CD4-positive, alpha-beta memory T cell (primary cell): ENCODE data around the gene GVQW3. TPM values are rescaled to one million over a fixed set of nuclear protein-coding genes. Genes with fewer than 3 reads are reported as not detected.
A peak's percentile ranks its signal among the peaks of the same experiment; 100 is the strongest.

Experiments
- CTCF ChIA-PET: fragments of 350-600 bp; sonication (Branson Sonifier 250); formaldehyde crosslinking; loops from one replicate; lab custom pipeline; 2021; ENCODE audit warnings: inconsistent platforms; ENCODE audit not compliant: partially characterized antibody; lab: Charles Lee
- POLR2A ChIA-PET: fragments of 350-600 bp; sonication (Branson Sonifier 250); formaldehyde crosslinking; loops from one replicate; lab custom pipeline; 2021; ENCODE audit not compliant: partially characterized antibody; lab: Charles Lee
- DNase-seq, 5 donors: peaks; one replicate each; pipeline versions ENCODE4 v3.0.0 to v3.0.0-alpha.2; 2020 to 2022; ENCODE audit warnings: mixed read lengths in 1 of 5
- H3K27ac ChIP-seq: one replicate; pipeline ENCODE4 v1.7.0; 2013; ENCODE audit warnings: low read depth, low read length
- H3K27me3 ChIP-seq: 2 replicates; pipeline ENCODE4 v1.7.0; 2013; ENCODE audit warnings: mild to moderate bottlenecking, low read length, moderate library complexity; ENCODE audit not compliant: insufficient read depth
- H3K36me3 ChIP-seq: 2 replicates; pipeline ENCODE4 v1.7.0; 2013; ENCODE audit warnings: mild to moderate bottlenecking, low read length, moderate library complexity; ENCODE audit not compliant: insufficient read depth
- H3K4me1 ChIP-seq: 2 replicates; pipeline ENCODE4 v1.7.0; 2013; ENCODE audit warnings: mild to moderate bottlenecking, low read length, moderate library complexity; ENCODE audit not compliant: insufficient read depth
- H3K4me3 ChIP-seq, 2 donors: one replicate each; pipeline ENCODE4 v1.7.0; 2013; ENCODE audit warnings: low read length in 2 of 2, mild to moderate bottlenecking in 1 of 2
- H3K9me3 ChIP-seq, 2 donors: one replicate each; pipeline ENCODE4 v1.7.0; 2013; ENCODE audit warnings: low read length in 2 of 2, control low read depth in 1 of 2; ENCODE audit not compliant: control insufficient read depth in 1 of 2
- H3K27ac Mint-ChIP-seq, 7 donors: one replicate each; pipeline ENCODE4 v1.8.0; 2020 to 2021; ENCODE audit warnings: mixed read lengths in 7 of 7, mild to moderate bottlenecking in 6 of 7, inconsistent platforms in 3 of 7, moderate library complexity in 3 of 7
- H3K27me3 Mint-ChIP-seq, 2 donors: one replicate each; pipeline ENCODE4 v1.8.0; 2020 to 2021; ENCODE audit warnings: mixed read lengths in 2 of 2
- H3K36me3 Mint-ChIP-seq, 2 donors: one replicate each; pipeline ENCODE4 v1.8.0; 2020 to 2021; ENCODE audit warnings: mixed read lengths in 2 of 2, inconsistent platforms in 1 of 2, mild to moderate bottlenecking in 1 of 2
- H3K4me1 Mint-ChIP-seq, 4 donors: one replicate each; pipeline ENCODE4 v1.8.0; 2020 to 2021; ENCODE audit warnings: mixed read lengths in 4 of 4, mild to moderate bottlenecking in 1 of 4
- H3K4me3 Mint-ChIP-seq, 8 donors: one replicate each; pipeline ENCODE4 v1.8.0; 2020 to 2021; ENCODE audit warnings: mixed read lengths in 8 of 8, mild to moderate bottlenecking in 7 of 8, moderate library complexity in 6 of 8, inconsistent platforms in 3 of 8
- H3K9me3 Mint-ChIP-seq, 8 donors: one replicate each; pipeline ENCODE4 v1.8.0; 2020 to 2021; ENCODE audit warnings: mixed read lengths in 8 of 8, mild to moderate bottlenecking in 5 of 8, inconsistent platforms in 3 of 8, moderate library complexity in 1 of 8
- intact Hi-C: fragments of 100-400 bp; cut with micrococcal nuclease; formaldehyde crosslinking; loops from one replicate; pipeline ENCODE4 v1.15.1; 2023
- polyA plus RNA-seq, 2 donors: library from polyadenylated mRNA; unstranded; fragments of 300-500 nt; fragmentation: Illumina TruSeq; gene quantifications; one replicate each; pipeline ENCODE4 v1.2.3, GENCODE V29; 2021
- total RNA-seq, 2 experiments: library from RNA; stranded (reverse); gene quantifications; one replicate each; pipeline ENCODE4 v1.2.3, GENCODE V29; 2021

Gene GVQW3
- total and polyA plus RNA-seq, 4 experiments from 2014 or later: 1.7 to 10.1 (median 5.7) TPM

DNA sequence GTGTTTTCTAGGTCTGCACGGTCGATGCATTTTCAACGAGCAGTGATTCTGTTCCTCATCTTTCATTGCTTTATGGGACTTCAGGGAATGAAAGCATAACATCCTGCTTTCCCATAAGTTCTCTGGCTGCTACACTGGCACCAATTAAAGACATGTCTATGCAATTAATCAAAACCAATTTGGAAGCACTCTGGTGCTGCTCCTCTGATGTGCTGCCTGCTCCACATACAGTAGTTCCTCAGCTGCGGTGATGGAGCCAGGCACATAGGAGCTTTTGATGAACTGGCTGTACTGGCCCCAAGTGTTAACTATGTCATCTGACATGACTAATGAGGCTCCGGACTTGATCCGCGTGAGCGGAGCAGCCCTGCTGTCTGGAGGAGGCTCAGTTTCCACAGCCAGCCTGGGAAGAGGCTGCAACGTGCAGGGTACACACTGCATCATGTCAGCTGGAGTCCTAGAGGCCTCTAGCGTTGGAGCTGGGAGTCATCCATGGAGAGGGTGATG is 29.8 kb downstream of the GVQW3 start:
- Mint-ChIP-seq H3K9me3 (no peaks in the 10 kb centered on the region), H3K27ac (no peak overlapping the region), H3K4me1 (no peaks in the 10 kb centered on the region), H3K36me3 (no peaks in the 10 kb centered on the region), H3K4me3 (no peak overlapping the region), H3K27me3 (peaks cover 4 to 5% of the 10 kb centered on the region in 2 donors)
- no peaks in the 10 kb centered on the region for H3K4me1 ChIP-seq
- POLR2A ChIA-PET: no interaction called here
- intact Hi-C loops: no loop called here
- CTCF ChIA-PET: no interaction called here
- no peaks in the 10 kb centered on the region for H3K9me3 ChIP-seq
- no peaks in the 10 kb centered on the region for H3K36me3 ChIP-seq
- no peak overlapping the region for H3K4me3 ChIP-seq
- no peak for DNase-seq
- no peak overlapping the region for H3K27ac ChIP-seq
- H3K27me3 ChIP-seq: no peaks in the 10 kb centered on the region

DNA sequence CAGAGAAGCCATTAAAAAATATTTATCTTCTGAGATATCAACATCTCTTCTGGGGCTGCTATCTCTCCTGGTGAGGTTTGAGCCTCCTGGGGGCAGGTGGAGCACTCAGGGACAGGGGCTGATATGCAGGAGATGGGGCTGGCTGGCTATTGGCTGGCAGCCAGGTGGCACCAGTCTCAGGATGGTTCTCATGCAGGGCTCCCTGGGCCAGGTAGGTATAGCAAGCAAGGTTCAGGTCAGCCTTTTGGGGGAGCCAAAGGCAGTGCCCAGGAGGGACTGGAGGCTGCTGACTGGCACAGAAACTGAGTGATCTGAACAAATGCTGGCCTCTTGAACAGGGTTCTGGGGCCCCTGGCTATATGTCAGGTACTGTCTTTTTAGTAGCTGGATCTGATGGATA is 34.0 kb downstream of the GVQW3 start:
- no peak for DNase-seq

DNA sequence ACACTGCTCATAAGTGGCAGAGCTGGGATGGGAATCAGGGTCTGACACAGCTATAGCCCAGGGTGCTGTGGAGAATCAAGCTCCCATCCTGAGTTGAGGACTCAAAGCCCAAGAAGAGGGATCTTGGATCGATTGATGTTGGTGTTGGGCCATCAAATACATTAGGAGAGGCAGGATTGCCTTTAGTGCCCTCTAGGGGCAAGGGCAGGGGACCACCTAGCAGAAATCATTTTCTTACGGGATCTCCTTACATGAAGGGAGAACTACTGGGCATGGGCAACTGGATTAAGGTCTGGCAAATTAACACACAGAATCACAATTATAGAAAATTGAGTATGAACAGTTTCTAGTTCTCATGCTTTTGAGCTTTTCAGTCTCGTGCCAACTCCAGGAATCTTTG is 38.8 kb downstream of the GVQW3 start:
- DNase-seq: peak in 1 of 5 donors; percentile 4
- Mint-ChIP-seq H3K4me1 (peaks cover 0 to 6% (median 4%) of the 10 kb centered on the region in 4 donors), H3K27ac (no peak overlapping the region), H3K4me3 (no peak overlapping the region), H3K27me3 (peaks cover 7% of the 10 kb centered on the region in 2 donors), H3K36me3 (no peaks in the 10 kb centered on the region), H3K9me3 (no peaks in the 10 kb centered on the region)
- Histone ChIP-seq H3K27ac (no peak overlapping the region), H3K27me3 (no peaks in the 10 kb centered on the region), H3K36me3 (no peaks in the 10 kb centered on the region), H3K4me3 (no peak overlapping the region), H3K9me3 (no peaks in the 10 kb centered on the region), H3K4me1 (no peaks in the 10 kb centered on the region)
- CTCF ChIA-PET: interaction anchor here (0.7 to 2.0 kb wide), 8 partner anchors 8 to 212 kb away, joined by 3 to 11 read pairs (median 3); no protein-coding TSS in a partner anchor
- intact Hi-C loops: no loop called here
- POLR2A ChIA-PET: no interaction called here

More for the DNA sequence above, 34.0 kb downstream of the GVQW3 start:
- no peaks in the 10 kb centered on the region for H3K9me3 Mint-ChIP-seq
- Histone ChIP-seq H3K4me3 (no peak overlapping the region), H3K4me1 (no peaks in the 10 kb centered on the region), H3K27me3 (no peaks in the 10 kb centered on the region), H3K27ac (no peak overlapping the region), H3K9me3 (no peaks in the 10 kb centered on the region), H3K36me3 (no peaks in the 10 kb centered on the region)
- CTCF ChIA-PET: no interaction called here
- no peak overlapping the region for H3K27ac Mint-ChIP-seq
- POLR2A ChIA-PET: no interaction called here
- H3K36me3 Mint-ChIP-seq: no peaks in the 10 kb centered on the region
- intact Hi-C loops: no loop called here
- no peaks in the 10 kb centered on the region for H3K4me1 Mint-ChIP-seq
- no peak overlapping the region for H3K4me3 Mint-ChIP-seq
- H3K27me3 Mint-ChIP-seq: peaks cover 11 to 12% of the 10 kb centered on the region in 2 donors

DNA sequence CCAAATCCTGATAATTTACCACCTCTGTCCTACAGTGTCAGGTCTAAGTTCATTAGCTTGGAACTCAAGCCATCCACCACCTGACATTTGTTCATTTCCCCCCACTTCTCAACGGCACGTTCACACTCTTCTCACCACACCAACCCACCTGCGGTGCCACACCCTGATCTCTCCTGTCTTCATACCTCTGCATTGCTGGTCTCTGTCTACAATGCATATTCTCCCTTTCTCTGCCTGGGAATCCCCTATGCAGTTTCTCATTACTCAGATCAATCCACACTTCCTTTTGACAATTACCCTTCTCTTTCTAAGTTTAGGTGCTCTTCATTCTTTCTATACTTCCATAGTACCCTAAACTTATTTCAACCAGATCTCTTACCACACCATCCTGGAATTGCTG is 43.3 kb downstream of the GVQW3 start:
- Histone ChIP-seq H3K27me3 (no peaks in the 10 kb centered on the region), H3K4me3 (no peak overlapping the region), H3K4me1 (no peaks in the 10 kb centered on the region), H3K9me3 (no peaks in the 10 kb centered on the region), H3K36me3 (no peaks in the 10 kb centered on the region), H3K27ac (no peak overlapping the region)
- peaks cover 0 to 6% (median 4%) of the 10 kb centered on the region in 4 donors for H3K4me1 Mint-ChIP-seq
- intact Hi-C loops: no loop called here
- H3K27ac Mint-ChIP-seq: peak overlapping the region in 1 of 7 donors; percentile 33
- peaks cover 0 to 5% of the 10 kb centered on the region in 2 donors for H3K27me3 Mint-ChIP-seq
- ChIA-PET CTCF (interaction anchor here (1.1 kb wide), 1 partner anchor 24 kb away, joined by 3 read pairs; no protein-coding TSS in a partner anchor), POLR2A (no interaction called here)
- no peak for DNase-seq
- no peak overlapping the region for H3K4me3 Mint-ChIP-seq
- peaks cover 0 to 3% of the 10 kb centered on the region in 2 donors for H3K36me3 Mint-ChIP-seq
- H3K9me3 Mint-ChIP-seq: no peaks in the 10 kb centered on the region

DNA sequence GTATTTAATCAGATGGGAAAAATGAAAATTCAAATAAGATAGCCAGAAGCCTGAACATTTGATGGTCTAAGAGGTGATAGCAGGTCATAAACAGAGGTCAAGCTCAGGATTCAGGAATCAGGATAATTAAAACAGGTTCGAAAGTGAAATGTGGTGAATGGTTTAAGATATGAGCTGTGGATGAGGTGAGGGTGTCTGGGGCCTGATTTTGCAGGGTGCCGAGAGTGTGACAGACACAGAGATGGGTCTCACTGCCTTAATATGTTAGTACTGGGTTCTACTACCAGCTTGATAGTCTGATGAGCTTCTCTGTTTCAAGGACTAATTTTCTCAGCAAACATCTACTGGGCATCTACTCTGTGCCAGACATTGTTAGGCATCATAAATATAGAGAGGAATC is 43.8 kb downstream of the GVQW3 start:
- ChIA-PET CTCF (interaction anchor here (1.1 kb wide), 1 partner anchor 24 kb away, joined by 3 read pairs; no protein-coding TSS in a partner anchor), POLR2A (no interaction called here)
- peaks cover 0 to 6% (median 4%) of the 10 kb centered on the region in 4 donors for H3K4me1 Mint-ChIP-seq
- Histone ChIP-seq H3K27ac (no peak overlapping the region), H3K27me3 (no peaks in the 10 kb centered on the region), H3K36me3 (no peaks in the 10 kb centered on the region), H3K9me3 (no peaks in the 10 kb centered on the region), H3K4me3 (no peak overlapping the region), H3K4me1 (no peaks in the 10 kb centered on the region)
- no peak overlapping the region for H3K4me3 Mint-ChIP-seq
- no peaks in the 10 kb centered on the region for H3K9me3 Mint-ChIP-seq
- intact Hi-C loops: no loop called here
- H3K27ac Mint-ChIP-seq: no peak overlapping the region
- H3K27me3 Mint-ChIP-seq: peaks cover 0 to 4% of the 10 kb centered on the region in 2 donors
- peaks cover 0 to 3% of the 10 kb centered on the region in 2 donors for H3K36me3 Mint-ChIP-seq
- no peak for DNase-seq

DNA sequence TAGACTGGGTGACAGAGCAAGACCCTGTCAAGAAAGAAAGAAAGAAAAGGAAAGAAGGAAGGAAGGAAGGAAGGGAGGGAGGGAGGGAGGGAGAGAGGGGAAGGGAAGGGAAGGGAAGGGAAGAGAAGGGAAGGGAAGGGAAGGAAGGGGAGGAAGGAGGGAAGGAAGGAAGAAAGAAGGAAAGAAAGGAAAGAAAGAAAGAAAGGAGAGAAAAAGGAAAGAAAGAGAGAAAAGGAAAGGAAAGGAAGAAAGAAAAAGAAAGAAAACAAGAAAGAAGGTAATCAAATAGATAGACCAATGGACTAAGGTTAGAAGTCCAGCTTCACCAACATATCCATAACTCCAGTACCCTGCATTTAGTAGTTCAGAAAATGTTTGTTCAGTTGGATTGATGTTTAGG is 45.5 kb downstream of the GVQW3 start:
- Mint-ChIP-seq H3K4me3 (no peak overlapping the region), H3K4me1 (peaks cover 0 to 6% (median 4%) of the 10 kb centered on the region in 4 donors), H3K27me3 (peaks cover 0 to 2% of the 10 kb centered on the region in 2 donors), H3K27ac (no peak overlapping the region), H3K36me3 (peaks cover 0 to 3% of the 10 kb centered on the region in 2 donors), H3K9me3 (no peaks in the 10 kb centered on the region)
- Histone ChIP-seq H3K4me3 (no peak overlapping the region), H3K4me1 (no peaks in the 10 kb centered on the region), H3K27me3 (no peaks in the 10 kb centered on the region), H3K9me3 (no peaks in the 10 kb centered on the region), H3K27ac (no peak overlapping the region), H3K36me3 (no peaks in the 10 kb centered on the region)
- ChIA-PET POLR2A (no interaction called here), CTCF (no interaction called here)
- intact Hi-C loops: no loop called here
- DNase-seq: no peak

DNA sequence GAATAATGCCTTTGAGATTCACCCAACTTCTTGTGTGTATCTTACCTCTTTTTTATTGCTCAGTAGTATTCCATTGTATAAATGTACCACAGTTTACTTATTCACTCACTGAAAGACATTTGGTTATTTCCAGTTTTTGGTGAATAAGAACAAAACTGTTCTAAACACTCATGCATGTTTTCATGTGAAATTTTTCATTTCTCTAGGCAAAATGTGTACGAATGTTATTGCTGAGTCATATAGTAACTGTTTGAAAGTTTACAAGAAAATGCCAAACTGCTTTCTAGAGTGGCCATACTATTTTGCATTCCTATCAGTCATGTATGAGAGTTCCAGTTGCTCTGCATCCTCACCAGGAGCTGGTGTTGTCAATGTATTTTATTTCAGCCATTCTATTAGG is 54.9 kb downstream of the GVQW3 start:
- peaks cover 0 to 2% (median under 1%) of the 10 kb centered on the region in 4 donors for H3K4me1 Mint-ChIP-seq
- no peak overlapping the region for H3K4me3 Mint-ChIP-seq
- no peaks in the 10 kb centered on the region for H3K9me3 Mint-ChIP-seq
- intact Hi-C loops: no loop called here
- DNase-seq: no peak
- no peak overlapping the region for H3K27ac Mint-ChIP-seq
- Histone ChIP-seq H3K4me1 (no peaks in the 10 kb centered on the region), H3K4me3 (no peak overlapping the region), H3K36me3 (no peaks in the 10 kb centered on the region), H3K9me3 (no peaks in the 10 kb centered on the region), H3K27ac (no peak overlapping the region), H3K27me3 (no peaks in the 10 kb centered on the region)
- peaks cover 0 to 2% of the 10 kb centered on the region in 2 donors for H3K36me3 Mint-ChIP-seq
- ChIA-PET POLR2A (no interaction called here), CTCF (interaction anchor here (0.5 kb wide), 1 partner anchor 10 kb away, joined by 4 read pairs; no protein-coding TSS in a partner anchor)
- H3K27me3 Mint-ChIP-seq: no peaks in the 10 kb centered on the region
